CD4-positive, alpha-beta T cell (primary cell): Measurements from ENCODE around the gene MYCBP2. TPM values are rescaled to one million over a fixed set of nuclear protein-coding genes. Genes with fewer than 3 reads are reported as not detected.

ENCODE experiments used
- ATAC-seq: fragments of 200-7000 bp; cut with Tn5 transposase; one replicate; pipeline ENCODE4 v1.10.0; 2022; ENCODE audit warnings: mild to moderate bottlenecking; ENCODE audit not compliant: poor library complexity
- CTCF ChIA-PET: fragments of 350-600 bp; sonication (Branson Sonifier 250); formaldehyde crosslinking; loops from one replicate; lab custom pipeline; 2021; ENCODE audit warnings: antibody characterized with exemption, inconsistent platforms; lab: Charles Lee
- POLR2A ChIA-PET: fragments of 350-600 bp; sonication (Branson Sonifier 250); formaldehyde crosslinking; loops from one replicate; lab custom pipeline; 2021; ENCODE audit warnings: antibody characterized with exemption, inconsistent platforms; lab: Charles Lee
- DNase-seq, 14 experiments: peaks; one replicate each; pipeline ENCODE4 v3.0.0-alpha.2; 2013 to 2020; ENCODE audit warnings: mixed read lengths in 2 of 14
- H3K27ac ChIP-seq, 2 donors: one replicate each; pipeline versions ENCODE4 v1.5.1 to v1.7.0; 2013; ENCODE audit warnings: low read length in 2 of 2, low read depth in 1 of 2, mild to moderate bottlenecking in 1 of 2
- H3K27me3 ChIP-seq, 2 experiments: 1 replicate in 1 of 2; 2 replicates in 1 of 2; pipeline versions ENCODE4 v1.6.1 to v1.7.0; 2013; ENCODE audit warnings: low read length in 2 of 2, control low read depth in 1 of 2, mild to moderate bottlenecking in 1 of 2, moderate library complexity in 1 of 2; ENCODE audit not compliant: insufficient read depth in 2 of 2, control insufficient read depth in 1 of 2
- H3K36me3 ChIP-seq: one replicate; pipeline ENCODE4 v1.6.1; 2013; ENCODE audit warnings: low read length, control low read depth; ENCODE audit not compliant: insufficient read depth
- H3K4me1 ChIP-seq: one replicate; pipeline ENCODE4 v1.6.1; 2013; ENCODE audit warnings: low read length, control low read depth; ENCODE audit not compliant: insufficient read depth
- H3K4me3 ChIP-seq: one replicate; pipeline ENCODE4 v1.5.1; 2013; ENCODE audit warnings: mild to moderate bottlenecking, low read length, moderate library complexity
- H3K9me3 ChIP-seq, 2 experiments: 1 replicate in 1 of 2; 2 replicates in 1 of 2; pipeline versions ENCODE4 v1.6.1 to v1.7.0; 2013; ENCODE audit warnings: low read length in 2 of 2, mild to moderate bottlenecking in 2 of 2, control low read depth in 1 of 2, moderate library complexity in 1 of 2; ENCODE audit not compliant: control insufficient read depth in 1 of 2, insufficient read depth in 1 of 2
- H3K27ac Mint-ChIP-seq: one replicate; pipeline ENCODE4 v1.8.0; 2020; ENCODE audit warnings: mixed read lengths
- H3K27me3 Mint-ChIP-seq: one replicate; pipeline ENCODE4 v1.8.0; 2021; ENCODE audit warnings: mixed read lengths
- H3K36me3 Mint-ChIP-seq: one replicate; pipeline ENCODE4 v1.8.0; 2021; ENCODE audit warnings: low read depth, mixed read lengths
- H3K4me1 Mint-ChIP-seq: one replicate; pipeline ENCODE4 v1.8.0; 2021; ENCODE audit warnings: low read depth, mixed read lengths
- H3K4me3 Mint-ChIP-seq: one replicate; pipeline ENCODE4 v1.8.0; 2020; ENCODE audit warnings: mild to moderate bottlenecking, mixed read lengths
- H3K9me3 Mint-ChIP-seq: one replicate; pipeline ENCODE4 v1.8.0; 2020; ENCODE audit warnings: mixed read lengths
- CTCF ChIP-seq: fragments of 200-600 bp; IDR thresholded peaks from one replicate; pipeline ENCODE4 v1.8.0; 2022; ENCODE audit warnings: antibody characterized with exemption, mild to moderate bottlenecking
- intact Hi-C, 2 experiments: fragments of 100-400 bp; cut with DNase I in 1 of 2; cut with micrococcal nuclease in 1 of 2; formaldehyde crosslinking; loops; one replicate each; pipeline versions ENCODE4 v1.15.1 to v1.9.0; 2023 to 2025; cut with DNase I, micrococcal nuclease
- total RNA-seq, 174 experiments: library from RNA in 2 of 174; stranded (reverse) in 2 of 174; gene quantifications; one replicate each; pipeline ENCODE4 v1.2.3 and lab custom pipeline; 2021 to 2026

MYCBP2 gene
- total RNA-seq, 2 experiments from 2014 or later: 116 to 119 TPM

- Histone ChIP-seq H3K9me3 (no peaks in the 10 kb centered on the region), H3K27me3 (no peaks in the 10 kb centered on the region), H3K36me3 (peaks cover 40% of the 10 kb centered on the region), H3K27ac (no peak overlapping the region), H3K4me3 (no peak overlapping the region), H3K4me1 (no peaks in the 10 kb centered on the region)
- CTCF ChIA-PET: no interaction called here
- peaks cover 28% of the 10 kb centered on the region for H3K4me1 Mint-ChIP-seq
- no peak for DNase-seq
- POLR2A ChIA-PET: interaction anchor here (1.6 kb wide), 1 partner anchor 252 kb away, joined by 5 read pairs; no protein-coding TSS in a partner anchor
- no peaks in the 10 kb centered on the region for H3K27me3 Mint-ChIP-seq
- intact Hi-C loops: no loop called here
- peak overlapping the region; percentile 5 for H3K27ac Mint-ChIP-seq
- H3K9me3 Mint-ChIP-seq: no peaks in the 10 kb centered on the region
- peaks cover 30% of the 10 kb centered on the region for H3K36me3 Mint-ChIP-seq
- no peak for ATAC-seq
- no peak for TF ChIP-seq CTCF
- no peak overlapping the region for H3K4me3 Mint-ChIP-seq
Observed at GRCh38 chr13:77225946-77226345, 100.9 kb downstream of the MYCBP2 start.

- no peak for ATAC-seq
- H3K27ac Mint-ChIP-seq: no peak overlapping the region
- POLR2A ChIA-PET: no interaction called here
Observed at GRCh38 chr13:77222909-77223308, 104.0 kb downstream of the MYCBP2 start.

GRCh38 chr13:77222000-77222690, 104.7 kb downstream of the MYCBP2 start:
- Histone ChIP-seq H3K27ac (no peak overlapping the region), H3K4me1 (no peaks in the 10 kb centered on the region), H3K4me3 (no peak overlapping the region), H3K27me3 (no peaks in the 10 kb centered on the region), H3K9me3 (no peaks in the 10 kb centered on the region), H3K36me3 (peaks cover 48% of the 10 kb centered on the region)
- intact Hi-C loops: no loop called here
- Mint-ChIP-seq H3K9me3 (no peaks in the 10 kb centered on the region), H3K27ac (peak overlapping the region; percentile 6), H3K36me3 (peaks cover 30% of the 10 kb centered on the region), H3K4me3 (no peak overlapping the region), H3K4me1 (peaks cover 18% of the 10 kb centered on the region), H3K27me3 (no peaks in the 10 kb centered on the region)
- TF ChIP-seq CTCF: no peak
- ChIA-PET POLR2A (no interaction called here), CTCF (no interaction called here)
- ATAC-seq (no peak), DNase-seq (no peak)

More at GRCh38 chr13:77222909-77223308, 104.0 kb downstream of the MYCBP2 start:
- no peaks in the 10 kb centered on the region for H3K27me3 Mint-ChIP-seq
- Histone ChIP-seq H3K27me3 (no peaks in the 10 kb centered on the region), H3K9me3 (no peaks in the 10 kb centered on the region), H3K4me3 (no peak overlapping the region), H3K4me1 (no peaks in the 10 kb centered on the region), H3K36me3 (peaks cover 45% of the 10 kb centered on the region), H3K27ac (no peak overlapping the region)
- peaks cover 18% of the 10 kb centered on the region for H3K4me1 Mint-ChIP-seq
- H3K9me3 Mint-ChIP-seq: no peaks in the 10 kb centered on the region
- H3K36me3 Mint-ChIP-seq: peaks cover 22% of the 10 kb centered on the region
- no peak for DNase-seq
- CTCF ChIA-PET: no interaction called here
- no peak for TF ChIP-seq CTCF
- intact Hi-C loops: no loop called here
- no peak overlapping the region for H3K4me3 Mint-ChIP-seq
